GM21619 (cell line): ENCODE results near the gene CTXN1.
"Not testable (repeated sequence)": the region's sequence is repeated elsewhere in the genome, so short reads cannot be mapped to it uniquely, and the experiment has no call there.

Source experiments
- ATAC-seq: cut with Tn5 transposase; IDR thresholded peaks from one replicate; pipeline ENCODE4 v1.9.1; 2021; ENCODE audit not compliant: unreplicated experiment

CTXN1 gene

GRCh38 chr19:7926727-7927604, 1.0 kb upstream of the CTXN1 start:
- no peak for ATAC-seq

GRCh38 chr19:7925171-7925851, 624 bp downstream of the CTXN1 start:
- ATAC-seq = no peak

GRCh38 chr19:7924651-7925170, 1.2 kb downstream of the CTXN1 start:
- ATAC-seq = no peak

- ATAC-seq = no peak
These were observed 1.7 kb downstream of the CTXN1 start for GRCh38 chr19:7924241-7924640.

- ATAC-seq = no peak
These were observed 2.4 kb downstream of the CTXN1 start for GRCh38 chr19:7923295-7924191.

- no peak for ATAC-seq
These were observed 3.1 kb downstream of the CTXN1 start for GRCh38 chr19:7922836-7923195.

GRCh38 chr19:7921967-7922835, 3.7 kb downstream of the CTXN1 start:
- no peak for ATAC-seq

- no peak for ATAC-seq
These were observed 4.5 kb downstream of the CTXN1 start for GRCh38 chr19:7921302-7921966.

GRCh38 chr19:7920519-7921301, 5.2 kb downstream of the CTXN1 start:
- peak; percentile 27 for ATAC-seq

GRCh38 chr19:7919610-7920518, 6.1 kb downstream of the CTXN1 start, which contains the start of gene SNAPC2:
SNAPC2 (plus strand) TSS chr19:7920338; CDS start chr19:7920367, 29 bp downstream.
- ATAC-seq = peak; percentile 57

GRCh38 chr19:7918615-7919421, 7.1 kb downstream of the CTXN1 start:
- ATAC-seq = no peak

GRCh38 chr19:7918062-7918614, 7.8 kb downstream of the CTXN1 start:
- ATAC-seq = not testable (repeated sequence)

GRCh38 chr19:7917267-7918061, 8.5 kb downstream of the CTXN1 start:
- no peak for ATAC-seq

- ATAC-seq = no peak
These were observed 9.0 kb downstream of the CTXN1 start for GRCh38 chr19:7916955-7917266.

GRCh38 chr19:7916103-7916954, 9.6 kb downstream of the CTXN1 start:
- no peak for ATAC-seq
